ENCODE data around the gene ELFN2.

ELFN2 gene

DNA sequence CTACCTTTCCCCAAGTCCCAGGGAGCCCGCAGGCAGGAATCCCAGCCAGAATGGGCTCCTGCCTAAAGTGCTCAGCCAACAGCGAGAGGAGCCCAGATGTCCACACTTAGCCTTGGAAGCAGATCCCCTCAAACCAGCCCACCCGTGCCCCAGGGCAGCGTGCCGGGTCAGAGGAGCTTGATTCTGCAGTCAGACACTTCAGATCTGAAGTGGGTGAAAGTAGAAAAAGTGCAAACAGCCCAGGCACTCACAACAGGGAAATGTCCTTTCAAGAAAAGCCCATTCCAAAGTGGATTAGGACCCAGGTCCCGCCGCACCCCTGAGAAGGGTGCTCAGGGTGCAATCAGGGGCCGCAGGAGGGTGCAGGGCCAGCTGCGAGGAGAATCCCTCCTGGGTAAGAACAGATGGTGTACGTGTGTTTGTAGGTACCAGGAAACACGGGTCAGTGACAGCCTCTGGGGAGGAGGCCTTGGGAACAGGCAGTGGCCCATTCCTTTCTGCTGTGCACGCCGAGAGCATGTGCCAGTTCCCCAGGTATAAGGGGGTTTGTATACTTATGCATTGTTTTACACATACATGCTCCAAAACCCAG lies 17.7 kb downstream of the ELFN2 start:
- DNase-seq, result no peak
- Histone ChIP-seq H3K36me3 (replicated peaks; ENCODE audit: insufficient read depth, low read length) (no peaks in the 10 kb centered on the region), H3K4me1 (ENCODE audit: low read length) (no peaks in the 10 kb centered on the region), H3K4me2 (ENCODE audit: low read depth, low read length) (no peak overlapping the region), H3K4me3 (ENCODE audit: low read length) (no peak overlapping the region), H3K79me2 (ENCODE audit: low read length) (no peaks in the 10 kb centered on the region), H2AFZ (ENCODE audit: low read length) (no peak overlapping the region), H3K27me3 (replicated peaks; ENCODE audit: insufficient read depth, low read length) (peaks cover 98% of the 10 kb centered on the region), H3K27ac (ENCODE audit: low read length) (no peak overlapping the region), H3F3A (ENCODE audit: insufficient read depth, low read length) (no peaks in the 10 kb centered on the region), H3K9me3 (replicated peaks; ENCODE audit: insufficient read depth, low read length) (no peaks in the 10 kb centered on the region), H3K9ac (ENCODE audit: low read length) (no peak overlapping the region), H3K9me2 (replicated peaks; ENCODE audit: insufficient read depth, low read length) (no peaks in the 10 kb centered on the region), H4K20me1 (ENCODE audit: insufficient read depth, low read length) (no peaks in the 10 kb centered on the region)
- TF ChIP-seq EZH2phosphoT487 (IDR thresholded peaks at IDR 0.05; ENCODE audit: low read length), result no peak
- no peak for TF ChIP-seq CTCF (IDR thresholded peaks at IDR 0.05; ENCODE audit: low read length)
- TF ChIP-seq EZH2 (optimal IDR thresholded peaks at IDR 0.05; ENCODE audit: low read depth, low read length), result no peak

GRCh38 chr22:37409031-37409430 lies 18.2 kb downstream of the ELFN2 start:
- Histone ChIP-seq H3K4me2 (ENCODE audit: low read depth, low read length) (no peak overlapping the region), H3K9me2 (replicated peaks; ENCODE audit: insufficient read depth, low read length) (no peaks in the 10 kb centered on the region), H3K4me3 (ENCODE audit: low read length) (no peak overlapping the region), H3K4me1 (ENCODE audit: low read length) (no peaks in the 10 kb centered on the region), H3K9me3 (replicated peaks; ENCODE audit: insufficient read depth, low read length) (no peaks in the 10 kb centered on the region), H2AFZ (ENCODE audit: low read length) (no peak overlapping the region), H3K79me2 (ENCODE audit: low read length) (no peaks in the 10 kb centered on the region), H3K9ac (ENCODE audit: low read length) (no peak overlapping the region), H4K20me1 (ENCODE audit: insufficient read depth, low read length) (no peaks in the 10 kb centered on the region), H3K27me3 (replicated peaks; ENCODE audit: insufficient read depth, low read length) (peaks cover 98% of the 10 kb centered on the region), H3K27ac (ENCODE audit: low read length) (no peak overlapping the region), H3F3A (ENCODE audit: insufficient read depth, low read length) (no peaks in the 10 kb centered on the region), H3K36me3 (replicated peaks; ENCODE audit: insufficient read depth, low read length) (no peaks in the 10 kb centered on the region)
- no peak for DNase-seq
- no peak for TF ChIP-seq EZH2 (optimal IDR thresholded peaks at IDR 0.05; ENCODE audit: low read depth, low read length)
- no peak for TF ChIP-seq EZH2phosphoT487 (IDR thresholded peaks at IDR 0.05; ENCODE audit: low read length)
- no peak for TF ChIP-seq CTCF (IDR thresholded peaks at IDR 0.05; ENCODE audit: low read length)

GRCh38 chr22:37407856-37408255 lies 19.4 kb downstream of the ELFN2 start:
- no peak overlapping the region for H3K9ac ChIP-seq (ENCODE audit: low read length)
- no peaks in the 10 kb centered on the region for H3K9me2 ChIP-seq (replicated peaks; ENCODE audit: insufficient read depth, low read length)
- H3K36me3 ChIP-seq (replicated peaks; ENCODE audit: insufficient read depth, low read length), result no peaks in the 10 kb centered on the region
- H3K4me2 ChIP-seq (ENCODE audit: low read depth, low read length), result no peak overlapping the region
- no peaks in the 10 kb centered on the region for H3F3A ChIP-seq (ENCODE audit: insufficient read depth, low read length)
- H3K9me3 ChIP-seq (replicated peaks; ENCODE audit: insufficient read depth, low read length), result no peaks in the 10 kb centered on the region
- no peak overlapping the region for H3K27ac ChIP-seq (ENCODE audit: low read length)
- H3K4me3 ChIP-seq (ENCODE audit: low read length), result no peak overlapping the region
- DNase-seq, result no peak
- peaks cover 98% of the 10 kb centered on the region for H3K27me3 ChIP-seq (replicated peaks; ENCODE audit: insufficient read depth, low read length)
- H2AFZ ChIP-seq (ENCODE audit: low read length), result no peak overlapping the region
- TF ChIP-seq CTCF (IDR thresholded peaks at IDR 0.05; ENCODE audit: low read length), result no peak
- no peak for TF ChIP-seq EZH2 (optimal IDR thresholded peaks at IDR 0.05; ENCODE audit: low read depth, low read length)
- no peak for TF ChIP-seq EZH2phosphoT487 (IDR thresholded peaks at IDR 0.05; ENCODE audit: low read length)
- H3K4me1 ChIP-seq (ENCODE audit: low read length), result no peaks in the 10 kb centered on the region
- no peaks in the 10 kb centered on the region for H4K20me1 ChIP-seq (ENCODE audit: insufficient read depth, low read length)
- H3K79me2 ChIP-seq (ENCODE audit: low read length), result no peaks in the 10 kb centered on the region

Data from MM.1S (cell line).